Cerebellar nuclear complex (tissue), 1 donor: ENCODE results near the gene SRBD1.
"Not testable (repeated sequence)": the region's sequence is repeated elsewhere in the genome, so short reads cannot be mapped to it uniquely, and the experiment has no call there.

Experiments
- DNase-seq, 2 experiments: peaks; one replicate each; lab custom pipeline; 2025; lab: John Stamatoyannopoulos, UW

SRBD1 gene

DNA sequence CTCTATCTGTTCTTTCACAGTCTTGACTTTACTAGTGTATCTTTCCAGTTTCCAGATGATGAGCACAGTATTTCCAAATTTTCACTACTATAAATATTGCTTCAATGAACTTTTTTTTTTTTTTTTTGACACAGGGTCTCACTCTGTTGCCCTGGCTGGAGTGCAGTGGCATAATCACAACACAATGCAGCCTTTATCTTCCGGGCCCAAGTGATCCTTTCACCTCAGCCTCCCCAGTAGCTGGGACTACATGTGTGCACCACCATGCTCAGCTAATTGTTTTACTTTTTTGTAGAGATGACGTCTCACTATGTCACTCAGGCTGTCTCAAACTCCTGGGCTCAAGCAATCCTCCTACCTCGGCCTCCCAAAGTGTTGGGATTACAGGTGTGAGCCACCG lies 142.8 kb downstream of the SRBD1 start:
- no peak for DNase-seq

DNA sequence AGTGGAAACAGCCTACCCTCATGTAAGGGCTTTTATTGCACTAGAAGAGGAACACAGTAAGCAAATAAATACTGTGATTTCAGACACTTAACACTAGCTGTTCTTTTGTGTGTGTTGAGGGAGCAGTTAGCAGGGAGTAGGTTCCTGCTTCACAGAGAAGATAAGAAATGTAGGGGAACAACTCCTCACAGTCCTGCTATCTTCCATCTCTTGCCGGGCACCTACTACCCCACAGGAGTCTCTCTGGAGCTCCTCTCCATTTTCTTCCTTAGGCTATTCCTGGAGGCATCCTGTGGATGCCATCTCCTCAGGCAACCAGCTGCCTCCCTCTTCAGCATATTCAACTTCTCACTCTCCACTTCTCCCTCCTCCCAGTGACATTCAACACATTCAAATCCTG lies 145.0 kb downstream of the SRBD1 start:
- no peak for DNase-seq

DNA sequence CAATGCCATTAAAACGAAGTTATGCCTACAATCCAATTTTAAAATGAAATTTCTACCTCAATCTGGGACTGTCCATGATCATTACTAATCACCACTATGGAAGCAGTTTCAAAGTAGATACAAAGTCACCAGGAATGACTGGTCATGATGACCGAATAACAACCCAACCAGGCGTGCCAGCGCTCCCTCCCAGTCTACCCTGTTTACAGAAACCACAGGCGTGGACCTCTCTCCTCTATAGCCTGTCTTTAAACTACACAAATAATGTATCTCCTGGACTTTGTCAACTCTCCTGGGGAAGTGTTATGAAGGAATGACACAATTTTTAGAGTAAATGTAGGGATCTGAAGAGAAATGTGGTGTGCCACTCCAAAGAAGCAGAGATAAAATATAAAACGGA lies 150.2 kb downstream of the SRBD1 start:
- DNase-seq: no peak

GRCh38 chr2:45459860-45460259 lies 151.2 kb downstream of the SRBD1 start:
- no peak for DNase-seq

- DNase-seq: no peak
Observed at GRCh38 chr2:45458909-45459563, 152.0 kb downstream of the SRBD1 start.

DNA sequence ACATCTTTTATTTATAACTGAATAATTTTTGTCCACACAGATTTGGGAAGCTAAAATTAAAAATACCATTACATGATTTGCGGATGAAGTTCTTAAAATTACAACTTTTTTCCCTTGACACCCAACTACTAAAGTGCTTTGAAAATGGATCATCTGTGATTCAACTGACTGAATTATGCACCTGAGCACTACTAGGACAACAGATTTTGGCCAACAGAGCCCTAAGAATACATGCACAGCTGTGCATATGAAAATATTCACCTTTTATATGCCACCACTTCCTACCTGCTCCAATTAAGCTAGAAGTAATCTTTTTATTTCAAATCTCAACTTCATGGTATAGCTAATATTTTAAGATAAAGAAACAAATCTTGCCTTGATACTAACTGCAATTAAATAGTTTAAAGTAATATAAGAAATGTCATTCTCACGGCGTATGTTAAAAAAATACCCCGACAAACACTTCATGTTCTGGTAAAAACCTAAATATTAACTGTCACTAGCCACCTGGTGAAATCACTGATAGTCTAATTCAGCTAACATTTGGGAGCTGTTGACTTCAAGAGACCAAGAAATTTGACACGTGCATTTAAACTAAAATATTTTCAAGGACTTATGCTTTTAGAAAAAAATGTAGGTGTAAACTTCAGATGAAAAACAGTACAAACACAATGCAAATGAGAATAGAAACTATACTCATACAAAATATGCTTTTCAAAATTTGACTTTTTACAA lies 153.7 kb downstream of the SRBD1 start:
- DNase-seq: no peak

GRCh38 chr2:45452866-45453265 lies 158.2 kb downstream of the SRBD1 start:
- no peak for DNase-seq

GRCh38 chr2:45450634-45451033 lies 160.4 kb downstream of the SRBD1 start:
- DNase-seq: no peak

DNA sequence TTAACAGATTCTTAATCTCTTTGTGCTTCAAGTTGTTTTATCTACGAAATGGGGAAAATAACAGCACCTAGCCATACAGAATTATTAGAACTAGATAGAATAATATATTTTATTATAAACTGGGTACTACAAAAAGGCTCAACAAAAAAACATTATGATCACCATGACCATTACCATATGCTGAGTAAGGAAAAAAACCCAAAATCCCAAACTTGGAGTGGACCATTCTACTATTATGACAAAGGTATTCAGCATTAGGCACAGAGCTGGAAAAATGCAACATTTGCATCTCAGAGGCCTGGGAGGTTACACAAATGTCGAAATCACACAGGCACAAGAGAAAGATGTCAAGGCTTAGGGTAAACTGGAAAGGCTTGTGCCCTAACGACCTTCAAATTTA lies 162.8 kb downstream of the SRBD1 start:
- no peak for DNase-seq

- no peak for DNase-seq
Observed at GRCh38 chr2:45446016-45446415, 165.1 kb downstream of the SRBD1 start.

- DNase-seq: no peak
Observed at GRCh38 chr2:45445037-45445436, 166.0 kb downstream of the SRBD1 start.

- DNase-seq: no peak
Observed at GRCh38 chr2:45443012-45443411, 168.1 kb downstream of the SRBD1 start.

DNA sequence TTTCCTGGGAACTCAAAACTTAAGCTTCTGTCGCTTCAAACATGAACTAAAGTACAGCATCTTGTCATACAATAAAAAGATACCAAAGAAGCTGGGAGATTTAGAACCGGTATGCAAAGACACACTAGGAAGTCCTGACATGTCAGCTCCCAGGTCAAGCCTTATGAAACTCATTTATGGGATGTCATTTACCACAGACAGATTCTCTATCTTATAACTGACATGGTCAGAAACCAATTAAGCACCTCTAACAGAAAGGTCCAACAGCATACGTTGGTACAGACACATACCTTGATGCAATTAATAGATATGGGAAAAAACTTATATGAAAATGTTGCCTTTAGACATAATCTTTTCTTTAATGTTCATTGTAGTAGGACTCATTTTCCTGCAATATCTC lies 169.0 kb downstream of the SRBD1 start:
- DNase-seq: no peak

DNA sequence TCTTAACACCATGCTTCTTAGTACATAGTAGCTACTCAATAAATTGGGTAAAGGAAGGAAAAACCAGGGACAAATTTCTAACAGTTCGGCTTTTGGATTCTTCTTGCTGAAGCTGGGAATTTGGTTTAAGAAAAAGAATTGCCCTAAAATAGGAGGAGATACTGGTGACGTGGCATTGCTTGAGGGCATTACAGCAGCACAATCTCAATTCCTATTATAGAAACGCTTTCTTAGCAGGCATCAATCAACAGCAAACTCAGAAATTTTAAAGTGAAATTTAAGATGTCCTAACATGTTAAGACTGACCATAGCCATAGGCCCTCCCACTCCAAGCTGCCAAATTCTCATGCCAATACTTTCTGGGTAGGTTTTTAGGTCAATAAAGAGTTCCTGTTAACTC lies 169.5 kb downstream of the SRBD1 start:
- no peak for DNase-seq

GRCh38 chr2:45439788-45440773 lies 171.0 kb downstream of the SRBD1 start:
- no peak for DNase-seq

DNA sequence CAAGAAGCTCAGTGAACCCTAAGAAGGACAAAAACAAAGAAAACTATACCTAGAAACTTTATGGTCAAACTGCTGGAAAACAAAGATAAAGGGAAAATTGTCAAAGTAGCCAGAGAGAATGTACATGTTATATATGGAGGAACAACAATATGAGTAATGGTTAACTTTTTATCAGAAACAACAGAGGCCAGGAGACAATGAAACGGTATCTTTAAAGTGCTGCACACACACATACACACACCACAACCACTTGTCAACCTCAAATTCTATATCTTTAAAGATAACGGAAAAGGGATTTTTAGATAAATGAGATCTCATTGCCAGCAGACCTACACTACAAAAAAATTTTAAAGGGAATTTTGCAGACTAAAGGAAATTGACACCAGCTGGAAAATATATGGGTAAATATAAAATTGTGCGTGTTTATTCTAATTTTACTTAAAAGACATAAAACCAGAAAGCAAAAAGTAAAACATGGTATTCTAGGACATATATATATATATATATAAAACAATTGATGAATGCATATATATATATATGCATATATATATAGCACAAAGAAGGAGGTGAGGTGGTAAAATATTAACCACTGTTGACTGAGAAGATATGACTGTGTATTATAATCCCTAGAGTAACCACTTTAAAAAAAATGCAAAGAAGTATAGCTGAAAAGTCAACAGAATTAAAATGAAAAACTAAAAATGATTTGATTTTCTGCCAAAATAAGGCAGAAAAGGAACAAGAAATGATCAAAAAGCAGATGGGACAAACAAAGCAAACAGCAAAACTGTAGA lies 172.0 kb downstream of the SRBD1 start:
- DNase-seq: no peak

- DNase-seq: no peak
Observed at GRCh38 chr2:45436456-45436855, 174.6 kb downstream of the SRBD1 start.

GRCh38 chr2:45435316-45435715 lies 175.8 kb downstream of the SRBD1 start:
- DNase-seq: no peak

DNA sequence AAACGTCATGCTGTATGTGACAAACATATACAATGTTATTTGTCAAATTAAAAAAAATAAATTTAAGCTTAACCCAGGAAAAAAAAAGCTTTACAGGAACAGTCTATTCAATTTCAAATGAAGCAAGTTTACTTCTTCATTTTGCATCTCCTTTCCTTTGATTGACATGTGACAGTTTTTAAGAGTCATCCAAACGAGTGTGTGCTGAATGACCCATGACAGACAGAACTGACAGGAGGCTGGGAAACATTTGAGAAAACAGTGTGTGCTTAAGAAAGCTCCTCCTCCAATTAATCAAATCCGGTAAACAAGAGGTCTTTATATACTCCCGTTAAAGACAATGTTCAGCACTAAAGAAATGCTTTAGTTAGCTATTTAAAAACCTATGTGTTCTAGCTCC lies 177.7 kb downstream of the SRBD1 start:
- no peak for DNase-seq

GRCh38 chr2:45432406-45432805 lies 178.7 kb downstream of the SRBD1 start:
- DNase-seq: no peak

DNA sequence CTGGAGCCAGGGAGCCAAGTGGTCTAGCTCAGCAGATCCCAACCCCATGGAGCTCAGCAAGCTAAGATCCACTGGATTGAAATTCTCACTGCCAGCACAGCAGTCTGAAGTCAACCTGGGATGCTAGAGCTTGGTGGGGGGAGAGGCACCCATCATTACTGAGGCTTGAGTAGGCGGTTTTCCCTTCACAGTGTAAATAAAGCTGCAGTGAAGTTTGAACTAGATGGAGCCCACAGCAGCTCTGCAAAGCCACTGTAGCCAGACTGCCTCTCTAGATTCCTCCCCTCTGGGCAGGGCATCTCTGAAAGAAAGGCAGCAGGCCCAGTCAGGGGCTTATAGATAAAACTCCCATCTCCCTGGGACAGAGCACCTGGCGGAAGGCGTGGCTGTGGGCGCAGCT lies 185.0 kb downstream of the SRBD1 start:
- not testable (repeated sequence) for DNase-seq

GRCh38 chr2:45422921-45423320 lies 188.1 kb downstream of the SRBD1 start:
- no peak for DNase-seq
